Stimulated activated CD8-positive, alpha-beta memory T cell treated with anti-CD3 and anti-CD28 coated beads, Interleukin-2, amount 100 ng/mL, for 1 hour (primary cell): Measurements from ENCODE around the gene RPL27.

Experiments used
- DNase-seq, 2 donors: peaks; one replicate each; pipeline ENCODE4 v3.0.0-alpha.2; 2020; ENCODE audit warnings: low read depth in 2 of 2

Gene RPL27

DNA sequence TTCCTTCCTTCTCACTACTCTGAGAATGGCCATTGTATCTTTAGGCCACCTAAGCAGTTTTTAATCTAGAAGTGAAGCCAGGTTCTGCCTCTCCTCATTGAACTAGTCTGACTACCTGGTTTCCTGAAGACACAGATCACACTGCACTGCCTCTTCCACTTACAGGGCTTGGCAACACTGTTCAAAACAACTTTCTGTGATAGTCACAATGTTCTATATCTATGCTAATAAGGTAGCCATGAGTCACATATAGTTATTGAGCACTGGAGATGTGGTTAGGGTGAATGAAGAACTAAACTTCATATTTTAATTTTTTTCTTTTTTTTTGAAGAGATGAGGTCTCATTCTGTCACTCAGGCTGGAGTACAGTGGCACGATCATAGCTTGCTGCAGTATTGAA lies 53.8 kb downstream of the RPL27 start:
- no peak for DNase-seq
